K562 (cell line): ENCODE results near the gene PPP1R9B. TPM values are rescaled to one million over a fixed set of nuclear protein-coding genes. Genes with fewer than 3 reads are reported as not detected.

Experiments used
- ATAC-seq: fragments of 200-7000 bp; cut with Tn5 transposase; 3 replicates; pipeline ENCODE4 v1.9.1; 2020; ENCODE audit warnings: moderate library complexity
- BruUV-seq: library from RNA; stranded (reverse); fragments of 400-500 nt; replicated peaks from 2 replicates; lab custom pipeline; 2021; lab: Mats Ljungman, UMichigan
- CTCF ChIA-PET: fragments of 300-600 bp; formaldehyde crosslinking; extraction: SDS; loops from one replicate; lab custom pipeline; 2021; ENCODE audit warnings: low intra/inter-chr PET ratio; lab: Yijun Ruan, JAX
- POLR2A ChIA-PET: fragments of 300-600, 350-650 bp; sonication (Branson Sonifier 250); formaldehyde crosslinking; extraction: SDS; loops from one replicate; lab custom pipeline; 2021; ENCODE audit warnings: antibody characterized with exemption, inconsistent platforms; lab: Yijun Ruan, JAX
- DNase-seq, 4 experiments: peaks; one replicate each; pipeline versions ENCODE4 v3.0.0 to v3.0.0-alpha.2; 2011 to 2018; ENCODE audit warnings: low spot score in 3 of 4, mixed read lengths in 3 of 4; ENCODE audit errors: extremely low read depth in 1 of 4
- FAIRE-seq: peaks from 2 replicates; lab custom pipeline; 2011; peaks lifted over from hg19 to GRCh38; lab: Jason Lieb, UNC
- H2AFZ ChIP-seq: 2 replicates; pipeline ENCODE4 v1.6.0; 2011; ENCODE audit warnings: low read depth, low read length, control low read depth, inconsistent platforms
- H3K27ac ChIP-seq: fragments of 200-600 bp; 3 replicates; pipeline ENCODE4 v1.8.0; 2011; ENCODE audit warnings: low read depth, mild to moderate bottlenecking, control low read depth, inconsistent platforms, low read length, moderate library complexity, mixed read lengths; ENCODE audit errors: extremely low read depth
- H3K27me3 ChIP-seq, 2 experiments: fragments of 300-600 bp in 1 of 2; 2 replicates in 1 of 2; 3 replicates in 1 of 2; pipeline versions ENCODE4 v1.6.0 to v1.8.0; 2011; ENCODE audit warnings: inconsistent platforms in 2 of 2, low read length in 2 of 2, mild to moderate bottlenecking in 1 of 2, mixed read lengths in 1 of 2, moderate library complexity in 1 of 2; ENCODE audit not compliant: control insufficient read depth in 2 of 2, insufficient read depth in 2 of 2
- H3K36me3 ChIP-seq: fragments of 300-600 bp; 3 replicates; pipeline ENCODE4 v1.8.0; 2011; ENCODE audit warnings: mild to moderate bottlenecking, low read length, inconsistent platforms; ENCODE audit not compliant: control insufficient read depth, insufficient read depth
- H3K4me1 ChIP-seq, 2 experiments: fragments of 200-600 bp in 1 of 2; replicated peaks in 1 of 2; 2 replicates in 1 of 2; 3 replicates in 1 of 2; pipeline versions ENCODE4 v1.5.1 to v1.8.0; 2011; ENCODE audit warnings: inconsistent platforms in 2 of 2, low read length in 2 of 2, mild to moderate bottlenecking in 1 of 2, mixed read lengths in 1 of 2, moderate library complexity in 1 of 2; ENCODE audit not compliant: control insufficient read depth in 2 of 2, insufficient read depth in 2 of 2
- H3K4me2 ChIP-seq: 2 replicates; pipeline ENCODE4 v1.6.1; 2011; ENCODE audit warnings: low read length, control low read depth, inconsistent platforms, mixed read lengths; ENCODE audit not compliant: insufficient read depth
- H3K4me3 ChIP-seq: fragments of 200-600 bp; sonication (generic), shearing (Covaris generic); 2 replicates; pipeline ENCODE4 v1.5.1; 2016; ENCODE audit warnings: control low read depth, inconsistent platforms
- H3K79me2 ChIP-seq: fragments of 200-600 bp; 3 replicates; pipeline ENCODE4 v1.8.0; 2011; ENCODE audit warnings: low read length, inconsistent platforms; ENCODE audit not compliant: control insufficient read depth, insufficient read depth
- H3K9ac ChIP-seq, 2 experiments: 2 replicates each; pipeline versions ENCODE4 v1.6.0 to v1.6.1; 2011; ENCODE audit warnings: low read depth in 2 of 2, low read length in 2 of 2, control low read depth in 1 of 2, inconsistent platforms in 1 of 2, mild to moderate bottlenecking in 1 of 2, mixed read lengths in 1 of 2; ENCODE audit not compliant: insufficient read depth in 1 of 2
- H3K9me1 ChIP-seq: one replicate; pipeline ENCODE4 v1.6.0; 2011; ENCODE audit warnings: inconsistent platforms, mild to moderate bottlenecking, low read length, moderate library complexity; ENCODE audit not compliant: control insufficient read depth, insufficient read depth
- H3K9me3 ChIP-seq: replicated peaks from 2 replicates; pipeline ENCODE4 v1.5.1; 2011; ENCODE audit warnings: low read depth, low read length, inconsistent platforms; ENCODE audit not compliant: control insufficient read depth, insufficient read depth
- H4K20me1 ChIP-seq: replicated peaks from 2 replicates; pipeline ENCODE4 v1.6.1; 2011; ENCODE audit warnings: low read length, inconsistent platforms, mixed read lengths; ENCODE audit not compliant: control insufficient read depth, insufficient read depth
- CEBPZ ChIP-seq: fragments of 150-350 bp; IDR thresholded peaks from 2 replicates; pipeline ENCODE4 v1.6.1; 2014; ENCODE audit warnings: low read depth, mild to moderate bottlenecking, low read length, borderline replicate concordance
- EGR1 ChIP-seq: fragments of 450-650 bp; conservative IDR thresholded peaks from 2 replicates; pipeline ENCODE4 v1.6.1; 2017; ENCODE audit warnings: mild to moderate bottlenecking
- ILF3 ChIP-seq: fragments of 450-650 bp; IDR thresholded peaks from 2 replicates; pipeline ENCODE4 v1.6.1; 2018; ENCODE audit warnings: antibody characterized with exemption, mild to moderate bottlenecking, moderate library complexity, borderline replicate concordance
- MEF2A ChIP-seq: IDR thresholded peaks from 2 replicates; pipeline ENCODE4 v1.6.1; 2011; ENCODE audit warnings: low read depth, mild to moderate bottlenecking, low read length, moderate library complexity; ENCODE audit not compliant: control insufficient read depth
- MEF2D ChIP-seq: conservative IDR thresholded peaks from 2 replicates; pipeline ENCODE4 v1.6.1; 2016; ENCODE audit warnings: low read depth, missing genetic modification characterization, missing compliant biosample characterization
- TOE1 ChIP-seq, 2 experiments: fragments of 450-650 bp in 1 of 2; sonication (generic) in 1 of 2; formaldehyde crosslinking in 1 of 2; IDR thresholded peaks; 2 replicates each; pipeline versions ENCODE4 v1.7.1 to v1.8.0; 2016 to 2022; ENCODE audit warnings: borderline replicate concordance in 2 of 2, mild to moderate bottlenecking in 2 of 2, antibody characterized with exemption in 1 of 2, inconsistent platforms in 1 of 2, low read depth in 1 of 2, missing genetic modification reagents in 1 of 2, moderate library complexity in 1 of 2
- WGBS: fragments of 100-300 bp; shearing (Covaris generic); methylation state at CpG from one replicate; pipeline ENCODE4 v1.1.6; 2016; ENCODE audit warnings: low coverage, mixed read lengths; ENCODE audit not compliant: insufficient coverage; ENCODE audit errors: missing lambda C conversion rate; 5-methylcytosine and 5-hydroxymethylcytosine counted together
- in situ Hi-C: fragments of 300-500 bp; cut with MboI; formaldehyde crosslinking; loops from 4 replicates; pipeline ENCODE4 v1.15.0; 2018; ENCODE audit warnings: inconsistent platforms, mixed read lengths
- intact Hi-C: fragments of 100-400 bp; cut with micrococcal nuclease; formaldehyde crosslinking; loops from 2 replicates; pipeline ENCODE4 v1.14.2; 2022
- polyA plus RNA-seq, 8 experiments: library from polyadenylated mRNA; depleted of rRNA in 4 of 8; stranded (reverse) in 5 of 8; unstranded in 3 of 8; fragments of >200 nt; fragmentation: Nextera tagmentation in 2 of 8; fragmentation: Illumina TruSeq in 1 of 8; extraction: Ambion mirVana in 2 of 8; extraction: Trizol in 1 of 8; gene quantifications; 2 replicates each; pipeline versions ENCODE4 v1.2.1 to v1.2.3, GENCODE V29; 2011 to 2014; ENCODE audit warnings: inconsistent platforms in 1 of 8, missing spikeins in 1 of 8
- total RNA-seq, 7 experiments: library from RNA; depleted of rRNA in 6 of 7; stranded (reverse); fragments of >200 nt in 6 of 7; fragmentation: Illumina TruSeq in 2 of 7; extraction: Trizol in 2 of 7; gene quantifications; 2 replicates each; pipeline versions ENCODE4 v1.2.1 to v1.2.3, GENCODE V29; 2011 to 2021; ENCODE audit warnings: low replicate concordance in 1 of 7

The PPP1R9B gene
- total and polyA plus RNA-seq, 9 of the 15 experiments (the other 6 are each of a cell fraction or from before 2014, with no cell fraction given): 0.10 to 63.5 (median 24.7) TPM

GRCh38 chr17:50163843-50164696 is 13.6 kb upstream of the PPP1R9B start:
- H2AFZ ChIP-seq: no peak overlapping the region
- H3K4me3 ChIP-seq: no peak overlapping the region
- CTCF ChIA-PET: no interaction called here
- ATAC-seq (no peak), FAIRE-seq (no peak), DNase-seq (no peak)
- no peaks in the 10 kb centered on the region for H3K79me2 ChIP-seq
- intact Hi-C loops (no loop called here), in situ Hi-C loops (no loop called here)
- peaks cover 10 to 32% of the 10 kb centered on the region in 2 experiments; a peak in 3 of 5 replicates for H3K4me1 ChIP-seq
- WGBS: 25% methylated on average over 11 of the region's 11 CpGs
- H3K9ac ChIP-seq: no peak overlapping the region
- H4K20me1 ChIP-seq: no peaks in the 10 kb centered on the region; the same call in 1 of the 2 replicates
- H3K9me3 ChIP-seq: no peaks in the 10 kb centered on the region
- peaks cover 0 to 7% of the 10 kb centered on the region in 2 experiments; a peak in 1 of 5 replicates for H3K27me3 ChIP-seq
- POLR2A ChIA-PET: interaction anchor here (0.7 to 1.5 kb wide), 2 partner anchors 10 kb away, joined by 3 read pairs; no protein-coding TSS in a partner anchor
- H3K27ac ChIP-seq: no peak overlapping the region
- TF ChIP-seq TOE1 (IDR thresholded peaks at IDR 0.05; ENCODE audit: borderline replicate concordance) (no peak), TOE1 (CRISPR knock-in tag; IDR thresholded peaks at IDR 0.05; ENCODE audit: borderline replicate concordance, low read depth) (no peak), MEF2D (tag) (peak; percentile 67), ILF3 (no peak), EGR1 (peak; percentile 52; the same call in 1 of the 2 replicates), MEF2A (peak; percentile 77), CEBPZ (no peak)
- BruUV-seq: no TSS peak
- H3K4me2 ChIP-seq: no peak overlapping the region
- H3K36me3 ChIP-seq: no peaks in the 10 kb centered on the region
- H3K9me1 ChIP-seq: no peaks in the 10 kb centered on the region
